Effector memory CD8-positive, alpha-beta T cell (primary cell): ENCODE measurements around the gene IFIT2.
"Not testable (repeated sequence)": the region's sequence is repeated elsewhere in the genome, so short reads cannot be mapped to it uniquely, and the experiment has no call there.

Experiments used
- ATAC-seq: fragments of 150-1000 bp; cut with Tn5 transposase; replicated peaks from 2 replicates; pipeline ENCODE4 v1.10.0; 2021; ENCODE audit warnings: mild to moderate bottlenecking, moderate library complexity
- DNase-seq, 3 experiments: peaks; one replicate each; pipeline ENCODE4 v3.0.0; 2021
- H3K27ac Mint-ChIP-seq, 2 donors: one replicate each; pipeline ENCODE4 v1.8.0; 2022; ENCODE audit warnings: mild to moderate bottlenecking in 2 of 2, mixed read lengths in 2 of 2, moderate library complexity in 2 of 2
- H3K27me3 Mint-ChIP-seq, 2 donors: one replicate each; pipeline ENCODE4 v1.8.0; 2022; ENCODE audit warnings: mixed read lengths in 2 of 2
- H3K36me3 Mint-ChIP-seq: one replicate; pipeline ENCODE4 v1.8.0; 2022; ENCODE audit warnings: mild to moderate bottlenecking, moderate library complexity, mixed read lengths; ENCODE audit not compliant: insufficient read depth
- H3K4me1 Mint-ChIP-seq, 2 donors: one replicate each; pipeline ENCODE4 v1.8.0; 2022; ENCODE audit warnings: low read depth in 2 of 2, mixed read lengths in 2 of 2
- H3K4me3 Mint-ChIP-seq, 2 donors: one replicate each; pipeline ENCODE4 v1.8.0; 2022; ENCODE audit warnings: mild to moderate bottlenecking in 2 of 2, mixed read lengths in 2 of 2, moderate library complexity in 2 of 2
- H3K9me3 Mint-ChIP-seq, 2 donors: one replicate each; pipeline ENCODE4 v1.8.0; 2022; ENCODE audit warnings: mixed read lengths in 2 of 2

IFIT2 gene

GRCh38 chr10:89327803-89328441 is 26.1 kb downstream of the IFIT2 start, which contains the start of gene IFIT3:
Gene IFIT3, plus strand, starts transcription at chr10:89327997. Its CDS starts 77 bp downstream, at chr10:89328074.
- H3K36me3 Mint-ChIP-seq = peaks cover 16% of the 10 kb centered on the region
- H3K27ac Mint-ChIP-seq = peak within 1 kb of the TSS; percentile 59 to 87
- no peak for DNase-seq
- no peaks in the 10 kb centered on the region for H3K9me3 Mint-ChIP-seq
- H3K4me3 Mint-ChIP-seq = peak within 1 kb of the TSS; percentile 79 to 84
- peak; percentile 26 for ATAC-seq
- peaks cover 22 to 38% of the 10 kb centered on the region in 2 donors for H3K4me1 Mint-ChIP-seq
- H3K27me3 Mint-ChIP-seq = peaks cover 10 to 44% of the 10 kb centered on the region in 2 donors

GRCh38 chr10:89329151-89329550 is 27.3 kb downstream of the IFIT2 start:
- peaks cover 0 to 31% of the 10 kb centered on the region in 2 donors for H3K27me3 Mint-ChIP-seq
- ATAC-seq (no peak), DNase-seq (no peak)
- H3K27ac Mint-ChIP-seq = peak overlapping the region in 1 of 2 donors; percentile 87
- peak overlapping the region in 1 of 2 donors; percentile 84 for H3K4me3 Mint-ChIP-seq
- H3K36me3 Mint-ChIP-seq = peaks cover 27% of the 10 kb centered on the region
- no peaks in the 10 kb centered on the region for H3K9me3 Mint-ChIP-seq
- H3K4me1 Mint-ChIP-seq = peaks cover 29 to 49% of the 10 kb centered on the region in 2 donors

GRCh38 chr10:89330014-89330413 is 28.2 kb downstream of the IFIT2 start:
- Mint-ChIP-seq H3K27me3 (peaks cover 0 to 26% of the 10 kb centered on the region in 2 donors), H3K4me1 (peaks cover 31 to 52% of the 10 kb centered on the region in 2 donors), H3K36me3 (peaks cover 34% of the 10 kb centered on the region), H3K27ac (peak overlapping the region; percentile 23 to 87)
- H3K4me3 Mint-ChIP-seq, DNase-seq, H3K9me3 Mint-ChIP-seq, ATAC-seq: not testable (repeated sequence)

GRCh38 chr10:89330537-89331212 is 28.8 kb downstream of the IFIT2 start:
- no peak for DNase-seq
- ATAC-seq = no peak
- Mint-ChIP-seq H3K27ac (peak overlapping the region in 1 of 2 donors; percentile 87), H3K4me3 (no peak overlapping the region), H3K27me3 (peaks cover 0 to 21% of the 10 kb centered on the region in 2 donors), H3K36me3 (peaks cover 35% of the 10 kb centered on the region), H3K4me1 (peaks cover 35 to 57% of the 10 kb centered on the region in 2 donors), H3K9me3 (no peaks in the 10 kb centered on the region)

- Mint-ChIP-seq H3K27me3 (peaks cover 0 to 16% of the 10 kb centered on the region in 2 donors), H3K4me3 (peak overlapping the region; percentile 83 to 88), H3K4me1 (peaks cover 35 to 61% of the 10 kb centered on the region in 2 donors), H3K27ac (peak overlapping the region; percentile 96), H3K36me3 (peaks cover 35% of the 10 kb centered on the region)
- ATAC-seq, H3K9me3 Mint-ChIP-seq, DNase-seq: not testable (repeated sequence)
Measured at GRCh38 chr10:89331487-89332122, 29.8 kb downstream of the IFIT2 start.

GRCh38 chr10:89332123-89332633 is 30.3 kb downstream of the IFIT2 start:
- no peaks in the 10 kb centered on the region for H3K9me3 Mint-ChIP-seq
- peaks cover 35 to 65% of the 10 kb centered on the region in 2 donors for H3K4me1 Mint-ChIP-seq
- DNase-seq = peak; percentile 18 to 46 (median 23)
- peaks cover 0 to 16% of the 10 kb centered on the region in 2 donors for H3K27me3 Mint-ChIP-seq
- H3K36me3 Mint-ChIP-seq = peaks cover 35% of the 10 kb centered on the region
- peak; percentile 40 for ATAC-seq
- H3K4me3 Mint-ChIP-seq = peak overlapping the region; percentile 83 to 88
- H3K27ac Mint-ChIP-seq = peak overlapping the region; percentile 96

- peaks cover 24 to 47% of the 10 kb centered on the region in 2 donors for H3K4me1 Mint-ChIP-seq
- ATAC-seq (no peak), DNase-seq (no peak)
- H3K27ac Mint-ChIP-seq = peak overlapping the region; percentile 69 to 96
- peaks cover 37% of the 10 kb centered on the region for H3K36me3 Mint-ChIP-seq
- H3K4me3 Mint-ChIP-seq = peak overlapping the region in 1 of 2 donors; percentile 22
- no peaks in the 10 kb centered on the region for H3K9me3 Mint-ChIP-seq
- peaks cover 0 to 19% of the 10 kb centered on the region in 2 donors for H3K27me3 Mint-ChIP-seq
Measured at GRCh38 chr10:89335226-89335625, 33.4 kb downstream of the IFIT2 start.

- no peak for ATAC-seq
- Mint-ChIP-seq H3K27ac (peak overlapping the region in 1 of 2 donors; percentile 96), H3K27me3 (peaks cover 0 to 29% of the 10 kb centered on the region in 2 donors), H3K36me3 (peaks cover 37% of the 10 kb centered on the region), H3K4me3 (no peak overlapping the region), H3K4me1 (peaks cover 24 to 41% of the 10 kb centered on the region in 2 donors), H3K9me3 (no peaks in the 10 kb centered on the region)
- no peak for DNase-seq
Measured at GRCh38 chr10:89336241-89336640, 34.4 kb downstream of the IFIT2 start.

GRCh38 chr10:89337484-89337883 is 35.6 kb downstream of the IFIT2 start:
- H3K27ac Mint-ChIP-seq = no peak overlapping the region
- DNase-seq (peak in 1 of 3 experiments; percentile 16), ATAC-seq (no peak)
- no peaks in the 10 kb centered on the region for H3K9me3 Mint-ChIP-seq
- H3K4me1 Mint-ChIP-seq = peaks cover 22 to 37% of the 10 kb centered on the region in 2 donors
- H3K27me3 Mint-ChIP-seq = peaks cover 0 to 32% of the 10 kb centered on the region in 2 donors
- H3K36me3 Mint-ChIP-seq = peaks cover 25% of the 10 kb centered on the region
- H3K4me3 Mint-ChIP-seq = no peak overlapping the region

GRCh38 chr10:89338713-89339112 is 36.9 kb downstream of the IFIT2 start:
- H3K36me3 Mint-ChIP-seq = peaks cover 15% of the 10 kb centered on the region
- ATAC-seq (no peak), DNase-seq (no peak)
- no peaks in the 10 kb centered on the region for H3K9me3 Mint-ChIP-seq
- peaks cover 12 to 26% of the 10 kb centered on the region in 2 donors for H3K4me1 Mint-ChIP-seq
- no peak overlapping the region for H3K27ac Mint-ChIP-seq
- no peak overlapping the region for H3K4me3 Mint-ChIP-seq
- H3K27me3 Mint-ChIP-seq = peaks cover 0 to 44% of the 10 kb centered on the region in 2 donors

- DNase-seq = no peak
- no peak overlapping the region for H3K4me3 Mint-ChIP-seq
- H3K27ac Mint-ChIP-seq = no peak overlapping the region
- H3K36me3 Mint-ChIP-seq = peaks cover 5% of the 10 kb centered on the region
- ATAC-seq = no peak
- no peaks in the 10 kb centered on the region for H3K9me3 Mint-ChIP-seq
- H3K27me3 Mint-ChIP-seq = peaks cover 0 to 56% of the 10 kb centered on the region in 2 donors
- peaks cover 10 to 21% of the 10 kb centered on the region in 2 donors for H3K4me1 Mint-ChIP-seq
Measured at GRCh38 chr10:89339875-89340274, 38.0 kb downstream of the IFIT2 start.

GRCh38 chr10:89341649-89342048 is 39.8 kb downstream of the IFIT2 start:
- DNase-seq = no peak

More at GRCh38 chr10:89341649-89342048, 39.8 kb downstream of the IFIT2 start:
- H3K4me3 Mint-ChIP-seq = no peak overlapping the region
- peaks cover 0 to 67% of the 10 kb centered on the region in 2 donors for H3K27me3 Mint-ChIP-seq
- H3K4me1 Mint-ChIP-seq = peaks cover 4 to 10% of the 10 kb centered on the region in 2 donors
- no peak for ATAC-seq
- peaks cover 2% of the 10 kb centered on the region for H3K36me3 Mint-ChIP-seq
- H3K9me3 Mint-ChIP-seq = no peaks in the 10 kb centered on the region
- no peak overlapping the region for H3K27ac Mint-ChIP-seq
